Measurements from ENCODE around the gene RERG.

RERG gene

GRCh38 chr12:15186597-15186996 is 34.6 kb downstream of the RERG start:
- DNase-seq (ENCODE audit: low read depth): no peak

DNA sequence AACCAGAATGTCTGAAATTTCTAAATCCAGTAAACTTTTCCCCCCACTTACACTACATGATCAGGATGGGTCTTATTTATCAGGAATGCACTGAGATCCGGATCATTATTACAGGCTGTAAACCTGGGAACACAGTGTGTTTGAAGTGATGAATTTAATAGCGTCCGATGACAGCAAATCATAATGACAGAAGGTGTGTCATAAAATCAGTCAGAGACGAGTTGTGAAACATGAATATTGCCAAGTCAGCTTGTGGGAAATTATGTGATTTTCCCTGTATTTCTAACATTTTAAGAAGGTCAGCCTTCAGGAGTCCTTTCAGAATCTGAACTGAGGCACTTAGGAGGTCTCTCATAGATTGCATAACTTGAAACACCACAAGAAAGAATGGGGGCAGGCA is 36.7 kb downstream of the RERG start:
- DNase-seq (ENCODE audit: low read depth): no peak

GRCh38 chr12:15183821-15184220 is 37.4 kb downstream of the RERG start:
- no peak for DNase-seq (ENCODE audit: low read depth)

DNA sequence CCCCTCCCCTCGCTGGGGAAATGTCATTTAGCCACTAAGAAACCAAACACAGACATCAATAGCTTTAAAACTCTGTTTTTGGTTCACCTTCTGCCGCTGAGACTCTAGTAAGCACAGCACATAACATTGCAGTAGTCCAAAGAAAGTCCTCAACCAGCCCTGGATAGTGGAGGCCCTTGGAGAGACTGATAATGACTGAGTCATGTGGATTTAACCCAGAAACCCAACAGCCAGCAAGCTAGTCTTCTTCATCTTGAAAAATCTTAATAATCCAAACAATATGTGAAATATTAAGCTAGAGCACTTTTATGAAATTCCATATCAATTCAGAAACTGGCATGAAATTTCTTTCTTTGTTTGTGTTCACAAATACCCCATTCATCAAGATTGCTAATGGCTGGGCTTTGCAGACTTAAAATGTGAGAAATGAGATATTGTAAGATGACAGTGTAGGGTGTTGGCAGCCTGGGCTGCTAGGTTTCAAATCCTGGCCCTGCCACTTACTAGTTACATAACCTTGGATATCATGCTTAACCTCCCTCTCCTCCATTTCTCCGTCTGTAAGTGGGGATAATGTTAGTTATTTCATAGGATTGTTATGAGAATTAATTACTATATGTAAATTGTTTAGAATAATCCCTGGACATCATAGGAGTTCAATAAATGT is 40.1 kb downstream of the RERG start:
- DNase-seq (ENCODE audit: low read depth): no peak

- no peak for DNase-seq (ENCODE audit: low read depth)
Observed at GRCh38 chr12:15180325-15180724, 40.9 kb downstream of the RERG start.

GRCh38 chr12:15179672-15180071 is 41.5 kb downstream of the RERG start:
- DNase-seq (ENCODE audit: low read depth): no peak

GRCh38 chr12:15173142-15173541 is 48.1 kb downstream of the RERG start:
- DNase-seq (ENCODE audit: low read depth): no peak

- no peak for DNase-seq (ENCODE audit: low read depth)
Observed at GRCh38 chr12:15172060-15172822, 49.0 kb downstream of the RERG start.

GRCh38 chr12:15171012-15171655 is 50.1 kb downstream of the RERG start:
- no peak for DNase-seq (ENCODE audit: low read depth)

- no peak for DNase-seq (ENCODE audit: low read depth)
Observed at GRCh38 chr12:15168026-15168678, 53.1 kb downstream of the RERG start.

GRCh38 chr12:15165012-15165659 is 56.1 kb downstream of the RERG start:
- DNase-seq (ENCODE audit: low read depth): no peak

DNA sequence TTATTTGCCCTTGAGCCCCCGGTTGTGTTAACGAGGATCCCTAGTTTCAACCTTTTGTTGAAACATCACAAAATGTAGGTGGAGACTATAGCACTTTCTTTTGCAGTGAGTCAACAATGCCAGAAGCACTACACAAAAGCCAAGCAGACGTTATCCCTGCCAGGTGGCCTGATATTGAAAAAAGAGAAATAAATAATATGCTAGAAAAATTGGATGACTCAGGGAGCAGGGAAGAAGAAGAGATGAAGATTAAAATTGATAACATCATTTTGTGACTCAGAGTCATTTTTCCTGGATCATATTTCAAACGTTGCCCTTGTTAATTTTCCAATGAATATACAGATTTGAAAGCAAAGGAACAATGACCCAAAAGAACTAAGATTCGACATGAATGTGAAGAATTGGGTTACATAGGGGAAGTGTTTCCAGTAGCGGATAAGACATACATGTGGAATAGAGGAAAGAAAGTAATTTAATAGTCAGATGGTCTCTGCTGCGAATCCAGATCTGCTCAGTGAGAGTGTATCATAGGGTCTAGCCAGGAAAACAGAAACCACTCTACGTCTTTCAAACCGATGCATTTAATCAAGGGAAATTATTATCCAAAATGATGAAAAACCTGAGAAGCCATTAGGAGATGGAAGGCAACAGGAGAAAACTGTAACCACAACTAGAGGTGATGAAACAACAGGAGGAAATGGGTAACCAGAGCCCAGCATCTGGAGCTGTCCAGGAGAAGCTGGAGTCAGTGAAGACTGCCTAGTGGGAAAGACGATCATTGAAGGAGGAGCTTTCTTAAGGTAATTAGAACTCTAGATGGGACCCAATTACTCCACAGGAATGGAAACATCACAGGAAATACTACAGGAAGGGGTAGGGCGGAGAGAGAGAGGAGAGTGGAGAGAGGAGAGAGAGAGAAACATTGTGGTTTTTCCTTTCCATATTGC is 57.9 kb downstream of the RERG start:
- DNase-seq (ENCODE audit: low read depth): no peak

- DNase-seq (ENCODE audit: low read depth): no peak
Observed at GRCh38 chr12:15158083-15158482, 63.1 kb downstream of the RERG start.

DNA sequence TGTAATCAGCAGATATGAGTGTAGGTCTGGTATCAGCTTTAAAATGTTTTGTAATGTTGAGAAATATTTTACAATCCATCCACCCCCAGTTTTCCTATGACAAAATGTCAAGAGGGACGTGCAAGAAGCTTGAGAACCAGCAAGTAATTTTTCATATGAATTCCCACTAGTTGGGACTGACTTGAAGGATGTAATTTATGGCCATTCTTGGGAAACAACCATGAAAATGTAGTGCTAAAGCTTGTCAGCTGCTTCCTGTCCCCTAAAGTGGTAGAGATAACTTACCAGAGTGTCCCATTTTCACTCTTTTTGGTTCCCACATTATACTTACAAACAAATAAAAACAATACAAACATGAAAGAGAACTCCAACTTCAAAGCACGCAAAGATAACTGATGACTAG is 63.9 kb downstream of the RERG start:
- DNase-seq (ENCODE audit: low read depth): no peak

DNA sequence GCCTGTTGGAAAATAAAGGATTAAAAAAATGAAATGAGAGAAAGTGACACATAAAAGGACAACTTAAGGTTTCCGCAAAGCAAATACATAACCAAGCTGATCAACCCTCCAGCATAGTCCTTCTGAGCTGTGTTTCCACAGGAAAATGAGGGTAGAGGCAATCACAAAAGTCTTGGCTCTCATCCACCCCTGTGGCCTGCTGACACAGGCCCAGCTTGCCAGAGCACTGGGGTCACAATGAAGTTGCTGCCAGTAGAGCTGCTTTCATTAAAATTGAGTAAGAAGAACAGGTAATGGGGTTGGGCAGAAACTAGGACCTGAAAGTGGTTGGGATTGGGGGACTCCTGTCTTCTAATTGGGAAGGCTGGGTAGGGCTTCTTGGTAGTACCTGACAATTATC is 65.9 kb downstream of the RERG start:
- DNase-seq (ENCODE audit: low read depth): no peak

- DNase-seq (ENCODE audit: low read depth): no peak
Observed at GRCh38 chr12:15154103-15154502, 67.1 kb downstream of the RERG start.

GRCh38 chr12:15152868-15153267 is 68.3 kb downstream of the RERG start:
- no peak for DNase-seq (ENCODE audit: low read depth)

DNA sequence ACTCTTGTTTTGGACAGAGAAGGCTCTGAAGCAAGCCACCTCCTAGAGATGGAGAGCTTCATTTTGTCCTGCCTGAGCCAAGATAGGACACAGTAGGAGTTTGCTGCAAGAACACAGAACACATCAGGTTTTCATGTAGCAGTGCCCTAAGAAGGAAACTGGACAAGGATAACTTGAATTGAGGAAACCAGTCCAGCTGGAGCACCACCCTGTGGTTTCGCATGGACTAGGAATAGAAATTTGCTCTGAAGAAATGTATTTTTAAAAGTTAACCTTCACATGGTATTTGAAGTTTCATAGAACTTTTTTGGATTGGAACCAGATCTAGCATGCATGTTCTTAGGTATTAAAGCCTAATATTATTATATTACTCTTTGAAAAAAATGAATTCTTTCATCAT is 68.8 kb downstream of the RERG start:
- DNase-seq (ENCODE audit: low read depth): no peak

DNA sequence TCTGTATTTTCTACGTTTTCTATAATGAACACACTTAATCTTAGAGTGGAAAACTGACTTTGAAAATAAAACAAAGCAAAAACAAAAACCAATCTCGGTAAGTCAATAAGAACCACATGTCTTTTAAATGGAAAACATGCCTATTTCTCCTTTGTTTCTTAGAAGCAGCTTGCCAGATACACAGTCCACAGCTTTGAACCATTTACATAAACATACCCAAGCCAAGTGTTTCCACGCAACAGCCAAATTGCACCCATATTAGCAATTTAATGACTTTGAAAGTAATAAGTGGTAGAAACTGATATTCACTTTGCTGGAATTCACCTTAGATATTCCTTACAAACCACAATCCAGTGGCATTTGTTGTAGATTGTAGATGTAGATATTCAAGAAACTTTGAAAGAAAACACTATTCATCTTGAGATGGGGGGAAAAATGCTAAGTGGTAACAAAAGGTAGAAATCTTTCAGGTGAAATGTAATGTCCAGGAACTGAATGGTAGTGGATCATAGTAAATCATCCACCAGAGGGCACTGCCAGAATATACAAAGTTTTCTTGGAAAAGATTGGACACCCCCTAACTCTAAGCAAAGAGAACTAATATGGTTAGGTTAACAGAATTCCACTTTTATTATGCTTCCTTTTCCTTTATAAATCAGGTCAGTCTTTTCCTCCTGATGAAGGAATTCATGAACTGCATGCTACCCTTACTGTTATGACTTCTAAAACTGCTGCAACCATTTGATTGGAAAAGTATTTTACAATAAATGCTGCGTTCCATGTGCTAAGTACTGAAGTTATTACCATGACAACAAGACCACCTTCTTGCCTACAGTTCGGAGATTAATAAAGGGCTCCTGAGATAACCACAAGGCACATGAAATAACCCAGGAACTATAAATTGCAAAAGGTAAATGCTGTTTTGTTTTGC is 69.8 kb downstream of the RERG start:
- DNase-seq (ENCODE audit: low read depth): no peak

DNA sequence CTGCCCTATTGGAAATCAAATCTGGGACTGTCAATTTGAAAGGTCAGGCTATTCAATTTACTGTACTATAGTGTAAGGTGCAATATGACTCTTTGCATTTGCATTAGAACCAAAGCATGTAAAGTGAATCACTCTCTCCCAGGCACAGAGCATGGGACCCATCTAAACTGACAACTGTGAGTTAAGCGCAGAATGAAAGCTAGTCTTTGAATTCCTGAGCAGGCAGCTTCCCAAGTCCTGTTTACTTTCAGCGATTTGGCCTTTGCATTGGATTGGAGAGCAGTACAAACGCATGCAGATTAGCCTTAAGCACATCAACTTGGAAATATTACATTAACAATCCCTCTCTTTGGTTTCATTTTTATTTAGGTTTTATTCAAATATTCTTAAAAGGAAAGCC is 74.6 kb downstream of the RERG start:
- no peak for DNase-seq (ENCODE audit: low read depth)

Data from GM04503 (cell line).